PC-9 (cell line): ENCODE measurements around the gene TEAD2. TPM values are rescaled to one million over a fixed set of nuclear protein-coding genes. Genes with fewer than 3 reads are reported as not detected.

ENCODE experiments used
- Bru-seq: library from RNA; stranded (reverse); fragments of 400-500 nt; gene quantifications from one replicate; lab custom pipeline; 2021; lab: Mats Ljungman, UMichigan
- BruChase-seq, 2 experiments: library from RNA; stranded (reverse); fragments of 400-500 nt; gene quantifications; one replicate each; lab custom pipeline; 2021; lab: Mats Ljungman, UMichigan
- BruUV-seq: library from RNA; stranded (reverse); fragments of 400-500 nt; replicated peaks from 2 replicates; lab custom pipeline; 2021; lab: Mats Ljungman, UMichigan
- CTCF ChIA-PET: fragments of 300-600 bp; sonication (Branson Sonifier 250); formaldehyde crosslinking; loops from one replicate; lab custom pipeline; 2022; ENCODE audit warnings: antibody characterized with exemption; lab: Charles Lee
- POLR2A ChIA-PET: fragments of 300-600 bp; sonication (Branson Sonifier 250); formaldehyde crosslinking; loops from one replicate; lab custom pipeline; 2022; ENCODE audit warnings: antibody characterized with exemption; ENCODE audit not compliant: unreplicated experiment; lab: Charles Lee
- DNase-seq, 2 experiments: peaks; one replicate each; pipeline versions ENCODE4 v3.0.0 to v3.0.0-alpha.2; 2015 to 2022; ENCODE audit warnings: mixed read lengths in 1 of 2
- H2AFZ ChIP-seq: fragments of 200-600 bp; sonication (generic); 2 replicates; pipeline ENCODE4 v1.8.1; 2017; ENCODE audit warnings: antibody characterized with exemption
- H3F3A ChIP-seq: fragments of 200-600 bp; sonication (generic); 2 replicates; pipeline ENCODE4 v1.8.1; 2017; ENCODE audit warnings: antibody characterized with exemption, mild to moderate bottlenecking, low read depth; ENCODE audit not compliant: insufficient read depth
- H3K27ac ChIP-seq: fragments of 200-600 bp; sonication (generic); 2 replicates; pipeline ENCODE4 v1.6.1; 2016; ENCODE audit warnings: mixed run types
- H3K27me3 ChIP-seq: fragments of 200-600 bp; sonication (generic); 2 replicates; pipeline ENCODE4 v1.6.1; 2016; ENCODE audit warnings: low read depth, mixed run types; ENCODE audit not compliant: insufficient read depth
- H3K36me3 ChIP-seq: fragments of 200-600 bp; sonication (generic); 2 replicates; pipeline ENCODE4 v1.6.1; 2016; ENCODE audit warnings: low read depth, mixed run types
- H3K4me1 ChIP-seq: fragments of 200-600 bp; sonication (generic); replicated peaks from 2 replicates; pipeline ENCODE4 v1.6.1; 2016; ENCODE audit warnings: mixed run types; ENCODE audit not compliant: insufficient read depth
- H3K4me2 ChIP-seq: fragments of 200-600 bp; sonication (generic); 2 replicates; pipeline ENCODE4 v1.6.1; 2017; ENCODE audit warnings: mixed run types
- H3K4me3 ChIP-seq: fragments of 200-600 bp; sonication (generic); 2 replicates; pipeline ENCODE4 v1.6.1; 2016; ENCODE audit warnings: mixed run types
- H3K79me2 ChIP-seq: fragments of 200-600 bp; sonication (generic); 2 replicates; pipeline ENCODE4 v1.6.1; 2017; ENCODE audit warnings: low read depth, mixed run types
- H3K9me2 ChIP-seq: fragments of 200-600 bp; sonication (generic); 2 replicates; pipeline ENCODE4 v1.8.1; 2017; ENCODE audit warnings: mild to moderate bottlenecking; ENCODE audit not compliant: insufficient read depth
- H3K9me3 ChIP-seq: fragments of 200-600 bp; sonication (generic); 2 replicates; pipeline ENCODE4 v1.8.1; 2016; ENCODE audit warnings: low read depth; ENCODE audit not compliant: insufficient read depth
- H4K20me1 ChIP-seq: fragments of 200-600 bp; sonication (generic); 2 replicates; pipeline ENCODE4 v1.8.1; 2017; ENCODE audit not compliant: insufficient read depth
- CTCF ChIP-seq: fragments of 200-600 bp; sonication (generic); conservative IDR thresholded peaks from 2 replicates; pipeline ENCODE4 v1.6.1; 2017; ENCODE audit warnings: mixed run types, antibody characterized with exemption, mild to moderate bottlenecking, moderate library complexity
- EZH2 ChIP-seq: fragments of 200-600 bp; sonication (generic); IDR thresholded peaks from 2 replicates; pipeline ENCODE4 v1.8.0; 2017; ENCODE audit warnings: antibody characterized with exemption, low read depth
- intact Hi-C: fragments of 100-400 bp; cut with micrococcal nuclease; formaldehyde crosslinking; loops from one replicate; pipeline ENCODE4 v1.10.0; 2022; ENCODE audit not compliant: unreplicated experiment
- long read RNA-seq: library from polyadenylated mRNA; stranded (forward); transcript quantifications from one replicate; pipeline ENCODE4 v2.0.0, GENCODE V29; 2022
- total RNA-seq: library from RNA; stranded (reverse); gene quantifications from 2 replicates; pipeline ENCODE4 v1.2.3, GENCODE V29; 2021

TEAD2 gene
- total RNA-seq (55.5 and 55.6 TPM in 2 replicates), Bru-seq, nascent RNA (percentile 59 among the genes with signal in this experiment), BruChase-seq, experiment 1, labeled RNA remaining after a 2-hour chase (percentile 65 among the genes with signal in this experiment), BruChase-seq, experiment 2, labeled RNA remaining after a 6-hour chase (percentile 73 among the genes with signal in this experiment)
- long read RNA-seq, transcript TEAD2-201 (12 exons, 2,164 nt) = major isoform, 9 of 45 reads
- long read RNA-seq, partial matches to known transcripts = 11 of 45 reads
- long read RNA-seq, other reads (novel, unspliced or antisense) = 24 of 45 reads

- Histone ChIP-seq H3K79me2 (no peaks in the 10 kb centered on the region), H3K4me1 (0 out of 2 replicates have a peak, but pooled peaks cover 10% of the 10 kb centered on the region), H3K27ac (no peak within 1 kb of the TSS), H3K36me3 (no peaks in the 10 kb centered on the region), H3K9me3 (no peaks in the 10 kb centered on the region), H3K4me2 (peak within 1 kb of the TSS; percentile 99), H3K4me3 (peak within 1 kb of the TSS; percentile 85), H3K9me2 (no peaks in the 10 kb centered on the region), H3F3A (peaks cover 5% of the 10 kb centered on the region; the same call in 1 of the 2 replicates), H4K20me1 (no peaks in the 10 kb centered on the region), H3K27me3 (no peaks in the 10 kb centered on the region), H2AFZ (peak within 1 kb of the TSS; percentile 85)
- ChIA-PET CTCF (interaction anchor here (0.6 to 0.7 kb wide), 4 partner anchors 9 to 61 kb away, joined by 3 to 4 read pairs (median 4); no protein-coding TSS in a partner anchor), POLR2A (interaction anchor here (0.6 to 0.8 kb wide), 6 partner anchors 8 to 967 kb away, joined by 3 to 20 read pairs (median 10); partner anchors contain the start of gene KCNC3)
- no TSS peak for BruUV-seq
- intact Hi-C loops = loop anchor here (2.0 kb wide), 2 partner anchors 23 to 515 kb away; partner anchors contain the start of genes AKT1S1 and TBC1D17
- peak in 1 of 2 experiments; percentile 66 for DNase-seq
- TF ChIP-seq EZH2 = no peak
These were observed at the start of gene TEAD2 for GRCh38 chr19:49362048-49362928. TEAD2 (minus strand) TSS chr19:49362416; CDS start chr19:49360075, 2,341 bp downstream.

GRCh38 chr19:49411681-49412326 lies 49.6 kb upstream of the TEAD2 start:
- no peaks in the 10 kb centered on the region for H3K79me2 ChIP-seq
- H3K27ac ChIP-seq = no peak overlapping the region
- no peak overlapping the region for H3K4me3 ChIP-seq
- no peaks in the 10 kb centered on the region for H3K9me2 ChIP-seq
- no peaks in the 10 kb centered on the region for H3K36me3 ChIP-seq
- TF ChIP-seq CTCF (no peak), EZH2 (no peak)
- H3K4me1 ChIP-seq = no peaks in the 10 kb centered on the region
- H2AFZ ChIP-seq = no peak overlapping the region
- no peaks in the 10 kb centered on the region for H3F3A ChIP-seq
- no peak overlapping the region for H3K4me2 ChIP-seq
- ChIA-PET CTCF (interaction anchor here (0.6 kb wide), 1 partner anchor 284 kb away, joined by 5 read pairs; no protein-coding TSS in a partner anchor), POLR2A (no interaction called here)
- intact Hi-C loops = no loop called here
- BruUV-seq = no TSS peak
- H3K27me3 ChIP-seq = peaks cover 25% of the 10 kb centered on the region
- H3K9me3 ChIP-seq = no peaks in the 10 kb centered on the region
- H4K20me1 ChIP-seq = no peaks in the 10 kb centered on the region
- DNase-seq = no peak

- H3K4me3 ChIP-seq = no peak overlapping the region
- intact Hi-C loops = no loop called here
- CTCF ChIA-PET = no interaction called here
- no peaks in the 10 kb centered on the region for H3K9me2 ChIP-seq
- H3K79me2 ChIP-seq = no peaks in the 10 kb centered on the region
- H3K4me2 ChIP-seq = no peak overlapping the region
- DNase-seq = no peak
- no peaks in the 10 kb centered on the region for H3F3A ChIP-seq
- no peaks in the 10 kb centered on the region for H3K36me3 ChIP-seq
- H2AFZ ChIP-seq = no peak overlapping the region
- no peaks in the 10 kb centered on the region for H3K4me1 ChIP-seq
- no peak overlapping the region for H3K27ac ChIP-seq
- H3K27me3 ChIP-seq = peaks cover 2% of the 10 kb centered on the region; the same call in 1 of the 2 replicates
- no TSS peak for BruUV-seq
- H3K9me3 ChIP-seq = no peaks in the 10 kb centered on the region
- POLR2A ChIA-PET = interaction anchor here (0.6 kb wide), 1 partner anchor 33 kb away, joined by 3 read pairs; no protein-coding TSS in a partner anchor
- TF ChIP-seq CTCF (no peak), EZH2 (no peak)
- H4K20me1 ChIP-seq = no peaks in the 10 kb centered on the region
These were observed 47.3 kb upstream of the TEAD2 start for GRCh38 chr19:49409441-49410029.
